ENCODE results near the gene FBXO10. TPM values are rescaled to one million over a fixed set of nuclear protein-coding genes. Genes with fewer than 3 reads are reported as not detected.

The FBXO10 gene
- total RNA-seq, 1 experiment from 2014 or later: 14.0 TPM

- ChIA-PET CTCF (interaction anchor here (1.5 kb wide), 1 partner anchor 12 kb away, joined by 4 read pairs; no protein-coding TSS in a partner anchor), POLR2A (no interaction called here)
- Mint-ChIP-seq H3K4me3 (no peak overlapping the region), H3K4me1 (no peaks in the 10 kb centered on the region), H3K9me3 (no peaks in the 10 kb centered on the region), H3K27ac (no peak overlapping the region), H3K27me3 (ENCODE audit: low read depth) (no peaks in the 10 kb centered on the region), H3K36me3 (peaks cover 44% of the 10 kb centered on the region)
- DNase-seq (ENCODE audit: low spot score): no peak
- no peak for ATAC-seq
- TF ChIP-seq FOXK1 (CRISPR knock-in tag; IDR thresholded peaks at IDR 0.05): no peak
- no peak for TF ChIP-seq SMAD4 (CRISPR knock-in tag; IDR thresholded peaks at IDR 0.05)
- TF ChIP-seq, protein P1, sequence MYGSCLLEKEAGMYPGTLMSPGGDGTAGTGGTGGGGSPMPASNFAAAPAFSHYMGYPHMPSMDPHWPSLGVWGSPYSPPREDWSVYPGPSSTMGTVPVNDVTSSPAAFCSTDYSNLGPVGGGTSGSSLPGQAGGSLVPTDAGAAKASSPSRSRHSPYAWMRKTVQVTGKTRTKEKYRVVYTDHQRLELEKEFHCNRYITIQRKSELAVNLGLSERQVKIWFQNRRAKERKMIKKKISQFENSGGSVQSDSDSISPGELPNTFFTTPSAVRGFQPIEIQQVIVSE (CRISPR knock-in tag; IDR thresholded peaks at IDR 0.05; ENCODE audit: borderline replicate concordance): no peak
- TF ChIP-seq ESRRA (CRISPR knock-in tag; IDR thresholded peaks at IDR 0.05; ENCODE audit: borderline replicate concordance): no peak
- TF ChIP-seq, protein P2, sequence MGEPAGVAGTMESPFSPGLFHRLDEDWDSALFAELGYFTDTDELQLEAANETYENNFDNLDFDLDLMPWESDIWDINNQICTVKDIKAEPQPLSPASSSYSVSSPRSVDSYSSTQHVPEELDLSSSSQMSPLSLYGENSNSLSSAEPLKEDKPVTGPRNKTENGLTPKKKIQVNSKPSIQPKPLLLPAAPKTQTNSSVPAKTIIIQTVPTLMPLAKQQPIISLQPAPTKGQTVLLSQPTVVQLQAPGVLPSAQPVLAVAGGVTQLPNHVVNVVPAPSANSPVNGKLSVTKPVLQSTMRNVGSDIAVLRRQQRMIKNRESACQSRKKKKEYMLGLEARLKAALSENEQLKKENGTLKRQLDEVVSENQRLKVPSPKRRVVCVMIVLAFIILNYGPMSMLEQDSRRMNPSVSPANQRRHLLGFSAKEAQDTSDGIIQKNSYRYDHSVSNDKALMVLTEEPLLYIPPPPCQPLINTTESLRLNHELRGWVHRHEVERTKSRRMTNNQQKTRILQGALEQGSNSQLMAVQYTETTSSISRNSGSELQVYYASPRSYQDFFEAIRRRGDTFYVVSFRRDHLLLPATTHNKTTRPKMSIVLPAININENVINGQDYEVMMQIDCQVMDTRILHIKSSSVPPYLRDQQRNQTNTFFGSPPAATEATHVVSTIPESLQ (CRISPR knock-in tag; IDR thresholded peaks at IDR 0.05): no peak
- no peak for TF ChIP-seq ZNF425 (CRISPR knock-in tag; conservative IDR thresholded peaks at IDR 0.05)
- no peak for TF ChIP-seq PREB (CRISPR knock-in tag; IDR thresholded peaks at IDR 0.05; ENCODE audit: borderline replicate concordance)
- TF ChIP-seq TEAD1 (CRISPR knock-in tag; IDR thresholded peaks at IDR 0.05): no peak
- TF ChIP-seq IRF2 (CRISPR knock-in tag; IDR thresholded peaks at IDR 0.05; ENCODE audit: borderline replicate concordance, low read depth): no peak
- no peak for TF ChIP-seq PRRX2 (CRISPR knock-in tag; IDR thresholded peaks at IDR 0.05)
Observed at GRCh38 chr9:37522971-37523370, 53.2 kb downstream of the FBXO10 start.

DNA sequence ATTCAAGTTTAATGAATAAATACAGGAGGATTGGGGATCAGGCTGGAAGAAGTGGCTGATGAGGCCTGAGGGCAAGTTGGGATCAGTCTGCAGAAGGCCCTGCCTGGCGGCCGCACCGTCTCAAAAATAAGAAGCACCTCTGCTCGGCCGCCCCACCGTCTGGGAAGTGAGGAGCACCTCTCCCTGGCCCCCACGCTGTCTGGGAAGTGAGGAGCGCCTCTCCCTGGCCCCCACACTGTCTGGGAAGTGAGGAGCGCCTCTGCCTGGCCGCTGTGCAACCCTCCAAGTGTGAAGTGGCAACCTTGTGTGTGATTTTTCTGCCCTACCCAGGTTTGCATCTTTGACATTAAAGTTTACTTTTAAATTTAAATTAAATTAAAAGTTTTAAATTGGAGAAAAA lies 55.1 kb downstream of the FBXO10 start:
- H3K4me1 Mint-ChIP-seq: peaks cover 2% of the 10 kb centered on the region; the same call in 1 of the 2 replicates
- no peak overlapping the region for H3K4me3 Mint-ChIP-seq
- H3K27me3 Mint-ChIP-seq (ENCODE audit: low read depth): no peaks in the 10 kb centered on the region
- ATAC-seq: no peak
- no peaks in the 10 kb centered on the region for H3K9me3 Mint-ChIP-seq
- ChIA-PET CTCF (no interaction called here), POLR2A (no interaction called here)
- H3K27ac Mint-ChIP-seq: peak overlapping the region; percentile 1; the same call in 1 of the 2 replicates
- no peak for DNase-seq (ENCODE audit: low spot score)
- peaks cover 35% of the 10 kb centered on the region for H3K36me3 Mint-ChIP-seq
- TF ChIP-seq SMAD3 (CRISPR knock-in tag; IDR thresholded peaks at IDR 0.05; ENCODE audit: borderline replicate concordance) (no peak), MAX (CRISPR knock-in tag; IDR thresholded peaks at IDR 0.05) (no peak), KAT7 (CRISPR knock-in tag; IDR thresholded peaks at IDR 0.05; ENCODE audit: borderline replicate concordance) (no peak), ATF1 (CRISPR knock-in tag; IDR thresholded peaks at IDR 0.05) (no peak), TP53 (CRISPR knock-in tag; IDR thresholded peaks at IDR 0.05) (no peak), CREB1 (CRISPR knock-in tag; IDR thresholded peaks at IDR 0.05) (no peak), HMGA2 (CRISPR knock-in tag; IDR thresholded peaks at IDR 0.05) (no peak), CTCF (IDR thresholded peaks at IDR 0.05) (no peak), GRHL2 (CRISPR knock-in tag; IDR thresholded peaks at IDR 0.05; ENCODE audit: insufficient replicate concordance, severe bottlenecking) (no peak)
- TF ChIP-seq, protein P3, sequence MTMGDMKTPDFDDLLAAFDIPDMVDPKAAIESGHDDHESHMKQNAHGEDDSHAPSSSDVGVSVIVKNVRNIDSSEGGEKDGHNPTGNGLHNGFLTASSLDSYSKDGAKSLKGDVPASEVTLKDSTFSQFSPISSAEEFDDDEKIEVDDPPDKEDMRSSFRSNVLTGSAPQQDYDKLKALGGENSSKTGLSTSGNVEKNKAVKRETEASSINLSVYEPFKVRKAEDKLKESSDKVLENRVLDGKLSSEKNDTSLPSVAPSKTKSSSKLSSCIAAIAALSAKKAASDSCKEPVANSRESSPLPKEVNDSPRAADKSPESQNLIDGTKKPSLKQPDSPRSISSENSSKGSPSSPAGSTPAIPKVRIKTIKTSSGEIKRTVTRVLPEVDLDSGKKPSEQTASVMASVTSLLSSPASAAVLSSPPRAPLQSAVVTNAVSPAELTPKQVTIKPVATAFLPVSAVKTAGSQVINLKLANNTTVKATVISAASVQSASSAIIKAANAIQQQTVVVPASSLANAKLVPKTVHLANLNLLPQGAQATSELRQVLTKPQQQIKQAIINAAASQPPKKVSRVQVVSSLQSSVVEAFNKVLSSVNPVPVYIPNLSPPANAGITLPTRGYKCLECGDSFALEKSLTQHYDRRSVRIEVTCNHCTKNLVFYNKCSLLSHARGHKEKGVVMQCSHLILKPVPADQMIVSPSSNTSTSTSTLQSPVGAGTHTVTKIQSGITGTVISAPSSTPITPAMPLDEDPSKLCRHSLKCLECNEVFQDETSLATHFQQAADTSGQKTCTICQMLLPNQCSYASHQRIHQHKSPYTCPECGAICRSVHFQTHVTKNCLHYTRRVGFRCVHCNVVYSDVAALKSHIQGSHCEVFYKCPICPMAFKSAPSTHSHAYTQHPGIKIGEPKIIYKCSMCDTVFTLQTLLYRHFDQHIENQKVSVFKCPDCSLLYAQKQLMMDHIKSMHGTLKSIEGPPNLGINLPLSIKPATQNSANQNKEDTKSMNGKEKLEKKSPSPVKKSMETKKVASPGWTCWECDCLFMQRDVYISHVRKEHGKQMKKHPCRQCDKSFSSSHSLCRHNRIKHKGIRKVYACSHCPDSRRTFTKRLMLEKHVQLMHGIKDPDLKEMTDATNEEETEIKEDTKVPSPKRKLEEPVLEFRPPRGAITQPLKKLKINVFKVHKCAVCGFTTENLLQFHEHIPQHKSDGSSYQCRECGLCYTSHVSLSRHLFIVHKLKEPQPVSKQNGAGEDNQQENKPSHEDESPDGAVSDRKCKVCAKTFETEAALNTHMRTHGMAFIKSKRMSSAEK (CRISPR knock-in tag; IDR thresholded peaks at IDR 0.05; ENCODE audit: borderline replicate concordance): no peak
- TF ChIP-seq, protein P4, sequence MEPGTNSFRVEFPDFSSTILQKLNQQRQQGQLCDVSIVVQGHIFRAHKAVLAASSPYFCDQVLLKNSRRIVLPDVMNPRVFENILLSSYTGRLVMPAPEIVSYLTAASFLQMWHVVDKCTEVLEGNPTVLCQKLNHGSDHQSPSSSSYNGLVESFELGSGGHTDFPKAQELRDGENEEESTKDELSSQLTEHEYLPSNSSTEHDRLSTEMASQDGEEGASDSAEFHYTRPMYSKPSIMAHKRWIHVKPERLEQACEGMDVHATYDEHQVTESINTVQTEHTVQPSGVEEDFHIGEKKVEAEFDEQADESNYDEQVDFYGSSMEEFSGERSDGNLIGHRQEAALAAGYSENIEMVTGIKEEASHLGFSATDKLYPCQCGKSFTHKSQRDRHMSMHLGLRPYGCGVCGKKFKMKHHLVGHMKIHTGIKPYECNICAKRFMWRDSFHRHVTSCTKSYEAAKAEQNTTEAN (CRISPR knock-in tag; IDR thresholded peaks at IDR 0.05): no peak

All from WTC11 (cell line).